Fibroblast of mammary gland (primary cell): Measurements from ENCODE around the gene TRAPPC11.

Experiments used
- DNase-seq: peaks from one replicate; pipeline ENCODE4 v3.0.0-alpha.2; 2010; ENCODE audit warnings: low read depth
- H3K4me3 ChIP-seq: 2 replicates; pipeline ENCODE4 v1.5.1; 2011; ENCODE audit warnings: low read depth, mild to moderate bottlenecking, low read length, moderate library complexity; ENCODE audit not compliant: control insufficient read depth
- CTCF ChIP-seq: conservative IDR thresholded peaks from 2 replicates; pipeline ENCODE4 v1.5.1; 2011; ENCODE audit warnings: low read depth, low read length, inconsistent platforms; ENCODE audit not compliant: control insufficient read depth, insufficient read depth

The TRAPPC11 gene

GRCh38 chr4:183659029-183659871 is at the start of gene TRAPPC11, which contains the start of gene RWDD4:
TSS of gene TRAPPC11 (plus strand) at chr4:183659293. CDS start at chr4:183663868, 4,575 bp downstream.
TSS of gene RWDD4 (minus strand) at chr4:183659185. CDS start at chr4:183658952, 233 bp downstream.
- no peak for TF ChIP-seq CTCF
- peak; percentile 99 for DNase-seq
- peak within 1 kb of the TSS; percentile 90 for H3K4me3 ChIP-seq

- TF ChIP-seq CTCF, result no peak
- peak; percentile 71 for DNase-seq
- H3K4me3 ChIP-seq, result no peak overlapping the region
Observed at GRCh38 chr4:183610033-183610432, 49.1 kb upstream of the TRAPPC11 start.

DNA sequence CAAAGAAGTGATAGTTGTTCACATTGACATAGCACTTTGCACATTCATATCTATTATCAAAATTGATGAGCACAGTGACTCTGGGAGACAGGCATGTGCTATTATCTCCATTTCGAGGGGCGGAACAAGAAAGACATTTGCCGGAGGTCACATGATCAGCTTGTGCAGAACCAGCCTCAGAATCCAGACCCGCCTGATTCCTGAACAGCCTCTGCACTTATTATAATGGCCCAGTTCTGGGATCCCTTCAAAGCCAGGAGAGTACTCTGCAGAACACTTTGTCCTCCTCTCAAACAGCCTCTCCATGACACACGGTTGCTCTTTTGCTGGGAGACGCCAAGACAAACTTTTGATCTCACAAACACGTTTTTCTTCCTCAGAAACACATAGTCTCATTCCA is 48.5 kb upstream of the TRAPPC11 start:
- H3K4me3 ChIP-seq, result no peak overlapping the region
- TF ChIP-seq CTCF, result no peak
- DNase-seq, result peak; percentile 67

GRCh38 chr4:183611210-183611830 is 47.8 kb upstream of the TRAPPC11 start:
- TF ChIP-seq CTCF, result no peak
- no peak for DNase-seq

DNA sequence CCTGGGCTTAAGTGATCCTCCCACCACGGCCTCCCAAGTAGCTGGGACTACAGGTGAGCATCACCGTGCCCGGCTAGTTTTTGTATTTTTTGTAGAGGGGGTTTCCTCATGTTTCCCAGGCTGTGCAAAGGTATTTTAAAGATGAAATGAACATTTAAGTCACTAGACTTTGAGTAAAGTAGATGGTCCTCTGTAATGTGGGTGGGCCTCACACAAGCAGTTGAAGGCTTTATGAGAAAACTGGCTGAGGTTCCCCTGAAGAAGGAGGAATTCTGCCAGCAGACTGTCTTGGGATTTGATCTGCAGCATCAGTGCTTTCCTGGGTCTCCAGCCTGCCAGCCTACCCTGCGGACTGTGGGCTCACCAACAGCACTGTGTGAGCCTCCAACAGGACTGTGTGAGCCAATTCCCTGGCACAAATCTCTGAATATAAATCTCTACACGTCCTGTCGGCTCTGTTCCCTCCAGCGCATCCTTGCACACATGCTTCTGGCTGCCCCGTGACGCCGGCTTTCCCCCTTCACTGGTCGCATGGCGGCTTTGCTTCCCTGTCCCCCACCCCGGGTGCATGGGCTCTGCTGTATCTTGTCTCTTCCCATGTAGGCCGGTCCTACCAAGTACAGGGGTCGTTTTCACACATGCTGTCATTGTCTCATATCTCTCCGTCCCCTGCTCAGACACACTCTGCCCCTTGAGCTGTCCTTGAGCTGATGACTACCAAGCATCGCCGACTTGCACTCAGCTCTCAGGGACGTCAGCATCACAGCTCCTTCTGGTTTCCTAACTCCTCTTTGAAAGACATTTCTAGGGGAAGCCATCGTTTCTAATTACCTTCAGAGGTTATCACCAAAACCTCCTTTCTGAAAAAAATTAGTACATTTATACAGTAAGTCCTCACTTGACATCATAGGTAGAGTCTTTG is 46.5 kb upstream of the TRAPPC11 start:
- no peak for DNase-seq
- H3K4me3 ChIP-seq, result no peak overlapping the region
- TF ChIP-seq CTCF, result no peak

More at GRCh38 chr4:183611210-183611830, 47.8 kb upstream of the TRAPPC11 start:
- H3K4me3 ChIP-seq, result no peak overlapping the region

- DNase-seq, result no peak
- no peak overlapping the region for H3K4me3 ChIP-seq
- no peak for TF ChIP-seq CTCF
Observed at GRCh38 chr4:183617075-183617474, 42.0 kb upstream of the TRAPPC11 start.
